GM23338 (cell line): ENCODE data around the gene SALL2. TPM values are rescaled to one million over a fixed set of nuclear protein-coding genes. Genes with fewer than 3 reads are reported as not detected.

ENCODE experiments used
- ATAC-seq: fragments of 200-7000 bp; cut with Tn5 transposase; 3 replicates; pipeline ENCODE4 v1.9.1; 2020
- DNase-seq: peaks from one replicate; pipeline ENCODE4 v3.0.0-alpha.2; 2015; ENCODE audit warnings: low spot score
- H2AFZ ChIP-seq: fragments of 200-600 bp; sonication (generic); 2 replicates; pipeline ENCODE4 v1.8.0; 2016; ENCODE audit warnings: antibody characterized with exemption, mild to moderate bottlenecking, moderate library complexity
- H3F3A ChIP-seq: fragments of 200-600 bp; sonication (generic); replicated peaks from 2 replicates; pipeline ENCODE4 v1.8.0; 2017; ENCODE audit warnings: antibody characterized with exemption, mixed run types, low read depth
- H3K27ac ChIP-seq: fragments of 200-600 bp; sonication (generic); 2 replicates; pipeline ENCODE4 v1.6.1; 2016; ENCODE audit warnings: low read depth
- H3K27me3 ChIP-seq: fragments of 200-600 bp; sonication (generic); 2 replicates; pipeline ENCODE4 v1.8.0; 2016; ENCODE audit warnings: mild to moderate bottlenecking, mixed run types, moderate library complexity; ENCODE audit not compliant: insufficient read depth
- H3K36me3 ChIP-seq: fragments of 200-600 bp; sonication (generic); 2 replicates; pipeline ENCODE4 v1.8.0; 2016; ENCODE audit warnings: mild to moderate bottlenecking; ENCODE audit not compliant: insufficient read depth
- H3K4me1 ChIP-seq: fragments of 200-600 bp; sonication (generic); 2 replicates; pipeline ENCODE4 v1.8.0; 2016; ENCODE audit warnings: mild to moderate bottlenecking, moderate library complexity; ENCODE audit not compliant: insufficient read depth
- H3K4me2 ChIP-seq: fragments of 200-600 bp; sonication (generic); 2 replicates; pipeline ENCODE4 v1.7.1; 2017; ENCODE audit warnings: mixed run types
- H3K4me3 ChIP-seq: fragments of 200-600 bp; sonication (generic); 2 replicates; pipeline ENCODE4 v1.6.1; 2016; ENCODE audit warnings: mixed run types
- H3K79me2 ChIP-seq: fragments of 200-600 bp; sonication (generic); replicated peaks from 2 replicates; pipeline ENCODE4 v1.8.0; 2017; ENCODE audit warnings: mild to moderate bottlenecking; ENCODE audit not compliant: insufficient read depth
- H3K9me2 ChIP-seq: fragments of 200-600 bp; sonication (generic); 2 replicates; pipeline ENCODE4 v1.8.0; 2017; ENCODE audit not compliant: insufficient read depth
- H4K20me1 ChIP-seq: fragments of 200-600 bp; sonication (generic); replicated peaks from 2 replicates; pipeline ENCODE4 v1.8.0; 2017; ENCODE audit warnings: mild to moderate bottlenecking; ENCODE audit not compliant: insufficient read depth
- H3K27ac Mint-ChIP-seq: 2 replicates; pipeline ENCODE4 v1.8.0; 2020; ENCODE audit warnings: inconsistent platforms, mild to moderate bottlenecking, moderate library complexity, mixed read lengths
- H3K27me3 Mint-ChIP-seq: 3 replicates; pipeline ENCODE4 v1.8.0; 2022; ENCODE audit warnings: low read depth, mild to moderate bottlenecking, moderate library complexity, mixed read lengths, inconsistent platforms; ENCODE audit not compliant: insufficient read depth, poor library complexity
- H3K36me3 Mint-ChIP-seq: 3 replicates; pipeline ENCODE4 v1.8.0; 2021; ENCODE audit warnings: low read depth, mild to moderate bottlenecking, inconsistent platforms, moderate library complexity, mixed read lengths
- H3K4me1 Mint-ChIP-seq: 3 replicates; pipeline ENCODE4 v1.8.0; 2020; ENCODE audit warnings: mild to moderate bottlenecking, inconsistent platforms, mixed read lengths
- H3K4me3 Mint-ChIP-seq: 3 replicates; pipeline ENCODE4 v1.8.0; 2021; ENCODE audit warnings: moderate library complexity, mild to moderate bottlenecking, inconsistent platforms, mixed read lengths
- H3K9me3 Mint-ChIP-seq: 3 replicates; pipeline ENCODE4 v1.8.0; 2020; ENCODE audit warnings: moderate library complexity, mild to moderate bottlenecking, inconsistent platforms, mixed read lengths
- CREB1 ChIP-seq: fragments of 250-450 bp; sonication (Bioruptor Pico); IDR thresholded peaks from 2 replicates; pipeline ENCODE4 v1.5.0; 2020; ENCODE audit warnings: low read depth, mild to moderate bottlenecking, moderate library complexity
- CTCF ChIP-seq, 2 experiments: fragments of 200-600 bp in 1 of 2; sonication (generic) in 1 of 2; conservative IDR thresholded peaks; 2 replicates each; pipeline versions ENCODE4 v1.5.1 to v1.6.1; 2016 to 2017; ENCODE audit warnings: antibody characterized with exemption in 2 of 2, low read depth in 2 of 2, mild to moderate bottlenecking in 2 of 2, moderate library complexity in 1 of 2
- ETS1 ChIP-seq: IDR thresholded peaks from 2 replicates; pipeline ENCODE4 v1.6.1; 2016; ENCODE audit warnings: antibody characterized with exemption
- EZH2 ChIP-seq: fragments of 200-600 bp; sonication (generic); IDR thresholded peaks from one replicate; pipeline ENCODE4 v1.8.0; 2017; ENCODE audit warnings: antibody characterized with exemption, mild to moderate bottlenecking, low read depth; ENCODE audit not compliant: unreplicated experiment
- EZH2phosphoT487 ChIP-seq: fragments of 200-600 bp; sonication (generic); IDR thresholded peaks from one replicate; pipeline ENCODE4 v1.8.1; 2018; ENCODE audit warnings: antibody characterized with exemption; ENCODE audit not compliant: unreplicated experiment
- JUNB ChIP-seq: IDR thresholded peaks from one replicate; pipeline ENCODE4 v1.6.1; 2016; ENCODE audit warnings: antibody characterized with exemption; ENCODE audit not compliant: unreplicated experiment
- NANOG ChIP-seq: IDR thresholded peaks from 2 replicates; pipeline ENCODE4 v1.6.1; 2016; ENCODE audit warnings: antibody characterized with exemption, borderline replicate concordance
- POLR2AphosphoS5 ChIP-seq: IDR thresholded peaks from 2 replicates; pipeline ENCODE4 v1.6.1; 2016; ENCODE audit warnings: antibody characterized with exemption, low read depth
- REST ChIP-seq: IDR thresholded peaks from one replicate; pipeline ENCODE4 v1.6.1; 2018; ENCODE audit warnings: antibody characterized with exemption; ENCODE audit not compliant: unreplicated experiment
- STAT1 ChIP-seq: IDR thresholded peaks from one replicate; pipeline ENCODE4 v1.6.1; 2016; ENCODE audit warnings: antibody characterized with exemption; ENCODE audit not compliant: unreplicated experiment
- ZNF114 ChIP-seq: fragments of 250-450 bp; sonication (Bioruptor Pico); IDR thresholded peaks from 2 replicates; pipeline ENCODE4 v1.5.0; 2020; ENCODE audit warnings: mild to moderate bottlenecking, moderate library complexity
- ZNF331 ChIP-seq: fragments of 250-450 bp; sonication (Bioruptor Pico); IDR thresholded peaks from 2 replicates; pipeline ENCODE4 v1.5.0; 2020; ENCODE audit warnings: low read depth, mild to moderate bottlenecking, moderate library complexity
- ZNF462 ChIP-seq: fragments of 250-450 bp; sonication (Bioruptor Pico); IDR thresholded peaks from 2 replicates; pipeline ENCODE4 v1.5.0; 2020; ENCODE audit warnings: mild to moderate bottlenecking, moderate library complexity
- polyA plus RNA-seq: library from polyadenylated mRNA; unstranded; fragments of >200 nt; fragmentation: Nextera tagmentation; extraction: Ambion mirVana; gene quantifications from 2 replicates; pipeline ENCODE4 v1.2.1, GENCODE V29; 2016
- total RNA-seq: library from RNA; depleted of rRNA; stranded (reverse); fragments of >200 nt; shearing (Covaris generic); gene quantifications from 2 replicates; pipeline ENCODE4 v1.2.3, GENCODE V29; 2014

SALL2 gene
- total and polyA plus RNA-seq, 2 experiments from 2014 or later: 121 to 281 TPM

GRCh38 chr14:21520767-21521166 lies 5.4 kb downstream of the SALL2 start:
- Histone ChIP-seq H3K27me3 (no peaks in the 10 kb centered on the region), H3F3A (peaks cover 36% of the 10 kb centered on the region), H4K20me1 (peaks cover 20% of the 10 kb centered on the region), H2AFZ (no peak overlapping the region), H3K9me2 (no peaks in the 10 kb centered on the region), H3K27ac (peak overlapping the region; percentile 85), H3K4me1 (peaks cover 69% of the 10 kb centered on the region), H3K79me2 (peaks cover 44% of the 10 kb centered on the region), H3K4me3 (peak overlapping the region; percentile 27; the same call in 1 of the 2 replicates), H3K4me2 (peak overlapping the region; percentile 85), H3K36me3 (peaks cover 30% of the 10 kb centered on the region)
- DNase-seq: no peak
- Mint-ChIP-seq H3K27me3 (peaks cover 26% of the 10 kb centered on the region), H3K9me3 (no peaks in the 10 kb centered on the region; the same call in 1 of the 3 replicates), H3K4me3 (peak overlapping the region; percentile 20; the same call in 1 of the 3 replicates), H3K4me1 (peaks cover 58% of the 10 kb centered on the region), H3K36me3 (peaks cover 60% of the 10 kb centered on the region), H3K27ac (peak overlapping the region; percentile 71; the same call in 1 of the 2 replicates)
- no peak for ATAC-seq
- TF ChIP-seq STAT1: no peak
- TF ChIP-seq ZNF331: no peak
- no peak for TF ChIP-seq ETS1
- TF ChIP-seq NANOG: no peak
- no peak for TF ChIP-seq CTCF (conservative IDR thresholded peaks at IDR 0.05; ENCODE audit: low read depth in 2 of 2)
- no peak for TF ChIP-seq JUNB
- TF ChIP-seq EZH2: no peak
- TF ChIP-seq POLR2AphosphoS5: no peak
- no peak for TF ChIP-seq CREB1 (CRISPR knock-in tag)
- TF ChIP-seq ZNF114 (CRISPR knock-in tag): no peak
- TF ChIP-seq REST: no peak
- TF ChIP-seq EZH2phosphoT487: no peak
- no peak for TF ChIP-seq ZNF462 (CRISPR knock-in tag)
